HG02571 (cell line): ENCODE data around the gene TOM1L2.

Experiments used
- ATAC-seq: cut with Tn5 transposase; IDR thresholded peaks from one replicate; pipeline ENCODE4 v1.9.1; 2021; ENCODE audit warnings: mild to moderate bottlenecking, moderate library complexity; ENCODE audit not compliant: unreplicated experiment

TOM1L2 gene

DNA sequence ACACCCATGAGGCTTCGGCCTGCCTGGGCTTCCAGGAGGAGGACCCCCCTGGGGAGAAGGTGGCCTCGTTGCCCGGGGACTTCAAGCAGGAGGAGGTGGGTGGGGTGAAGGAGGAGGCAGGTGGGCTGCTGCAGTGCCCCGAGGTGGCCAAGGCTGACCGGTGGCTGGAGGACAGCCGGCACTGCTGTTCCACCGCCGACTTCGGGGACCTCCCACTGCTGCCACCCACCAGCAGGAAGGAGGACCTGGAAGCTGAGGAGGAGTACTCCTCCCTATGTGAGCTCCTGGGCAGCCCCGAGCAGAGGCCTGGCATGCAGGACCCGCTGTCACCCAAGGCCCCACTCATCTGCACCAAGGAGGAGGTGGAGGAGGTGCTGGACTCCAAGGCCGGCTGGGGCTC, 176.9 kb downstream of the TOM1L2 start:
- no peak for ATAC-seq

- no peak for ATAC-seq
Measured at GRCh38 chr17:17794382-17794781, 177.8 kb downstream of the TOM1L2 start.
